ENCODE data around the gene BAIAP2L2. TPM values are rescaled to one million over a fixed set of nuclear protein-coding genes. Genes with fewer than 3 reads are reported as not detected.

The BAIAP2L2 gene
- total and polyA plus RNA-seq, 2 of the 4 experiments (the other 2 are of a cell fraction): 0.18 to 0.46 TPM

- TF ChIP-seq SMC3 (IDR thresholded peaks at IDR 0.05; ENCODE audit: low read depth, low read length) (no peak), POLR2A (IDR thresholded peaks at IDR 0.05; ENCODE audit: low read depth, low read length) (no peak)
These were observed 38.8 kb downstream of the BAIAP2L2 start (continued) for GRCh38 chr22:38071421-38072321.

GRCh38 chr22:38070250-38070921, 40.1 kb downstream of the BAIAP2L2 start:
- 38% methylated on average over 2 of the region's 11 CpGs; no CpG with 5 or more reads in 1 of the 2 experiments for WGBS, 2 experiments (ENCODE audit: extremely low coverage in 2 of 2, insufficient read length in 1 of 2)
- Histone ChIP-seq H3K4me3 (ENCODE audit: insufficient read depth, low read depth, low read length) (no peak overlapping the region), H2BK15ac (ENCODE audit: low read depth, low read length) (no peak overlapping the region), H2AK5ac (ENCODE audit: low read depth, low read length) (no peak overlapping the region), H3K4me2 (ENCODE audit: low read depth, low read length) (no peak overlapping the region), H3K27ac (ENCODE audit: insufficient read depth, low read length) (no peak overlapping the region), H3K9me3 (ENCODE audit: control insufficient read depth, insufficient read depth, low read length) (no peaks in the 10 kb centered on the region), H2AFZ (replicated peaks; ENCODE audit: low read length, poor library complexity) (no peak overlapping the region), H3K18ac (ENCODE audit: low read depth, low read length) (no peak overlapping the region), H3K79me1 (ENCODE audit: low read depth in 1 of 2, low read length in 2 of 2) (no peaks in the 10 kb centered on the region), H3K9ac (ENCODE audit: low read depth, low read length) (no peak overlapping the region), H3K14ac (replicated peaks; ENCODE audit: low read depth, low read length) (no peak overlapping the region), H4K20me1 (ENCODE audit: insufficient read depth, low read length) (no peaks in the 10 kb centered on the region), H2BK20ac (ENCODE audit: low read depth, low read length) (no peak overlapping the region), H3K4ac (ENCODE audit: low read depth, low read length) (no peak overlapping the region), H2BK120ac (ENCODE audit: low read depth, low read length) (no peak overlapping the region), H3K23ac (ENCODE audit: low read depth, low read length) (no peak overlapping the region), H3K9me1 (ENCODE audit: insufficient read depth, low read length) (no peaks in the 10 kb centered on the region), H3K27me3 (ENCODE audit: control insufficient read depth, insufficient read depth, low read length) (no peaks in the 10 kb centered on the region), H3K36me3 (ENCODE audit: control insufficient read depth, insufficient read depth, low read length) (peaks cover 19% of the 10 kb centered on the region), H4K8ac (ENCODE audit: low read depth in 2 of 2, low read length in 2 of 2) (no peak overlapping the region), H4K5ac (ENCODE audit: low read depth, low read length) (no peak overlapping the region), H3K56ac (ENCODE audit: extremely low read depth, insufficient read depth, low read length) (no peak overlapping the region), H3K4me1 (ENCODE audit: control insufficient read depth, insufficient read depth, low read length) (no peaks in the 10 kb centered on the region), H2AK9ac (replicated peaks; ENCODE audit: low read depth, low read length, poor library complexity) (no peak overlapping the region), H4K91ac (ENCODE audit: insufficient read depth, low read depth, low read length) (no peak overlapping the region), H2BK5ac (ENCODE audit: low read depth, low read length, poor library complexity, severe bottlenecking) (no peak overlapping the region)
- no peak for DNase-seq
- no TSS peak for BruUV-seq (replicated peaks)
- dilution Hi-C loops (cut with HindIII; ENCODE audit: low sequenced_read_pairs, unreplicated experiment): no loop called here
- no peak for ATAC-seq (ENCODE audit: low read depth)
- intact Hi-C loops (cut with micrococcal nuclease): loop anchor here (5.0 kb wide), 1 partner anchor 282 kb away; no protein-coding TSS in a partner anchor
- POLR2A ChIA-PET (ENCODE audit: unreplicated experiment): no interaction called here
- CTCF ChIA-PET: interaction anchor here (0.9 to 1.4 kb wide), 2 partner anchors 270 to 506 kb away, joined by 3 to 4 read pairs; no protein-coding TSS in a partner anchor
- in situ Hi-C loops (cut with MboI; ENCODE audit: low sequenced_read_pairs): no loop called here
- TF ChIP-seq POLR2A (IDR thresholded peaks at IDR 0.05; ENCODE audit: low read depth, low read length): no peak
- no peak for TF ChIP-seq FOS (IDR thresholded peaks at IDR 0.05; ENCODE audit: low read depth, low read length)
- no peak for TF ChIP-seq NFE2L2 (IDR thresholded peaks at IDR 0.05; ENCODE audit: low read depth, low read length)
- TF ChIP-seq CEBPB (IDR thresholded peaks at IDR 0.05; ENCODE audit: low read depth, low read length): no peak
- no peak for TF ChIP-seq SMC3 (IDR thresholded peaks at IDR 0.05; ENCODE audit: low read depth, low read length)
- no peak for TF ChIP-seq RFX5 (IDR thresholded peaks at IDR 0.05; ENCODE audit: low read depth, low read length)
- TF ChIP-seq MAZ (IDR thresholded peaks at IDR 0.05; ENCODE audit: borderline replicate concordance, low read depth, low read length): no peak
- no peak for TF ChIP-seq CHD1 (IDR thresholded peaks at IDR 0.05; ENCODE audit: low read depth, low read length)
- no peak for TF ChIP-seq ELK1 (IDR thresholded peaks at IDR 0.05; ENCODE audit: borderline replicate concordance, low read depth, low read length)
- no peak for TF ChIP-seq CTCF (conservative IDR thresholded peaks at IDR 0.05; ENCODE audit: low read depth, low read length)
- TF ChIP-seq MXI1 (IDR thresholded peaks at IDR 0.05; ENCODE audit: borderline replicate concordance, low read depth, low read length): no peak
- TF ChIP-seq RCOR1 (IDR thresholded peaks at IDR 0.05; ENCODE audit: insufficient replicate concordance, low read length): no peak

All from IMR-90 (cell line).